NCI-H510A (cell line): ENCODE results near the gene C2orf78.
"Not testable (repeated sequence)": the region's sequence is repeated elsewhere in the genome, so short reads cannot be mapped to it uniquely, and the experiment has no call there.

Experiments used
- DNase-seq: peaks from one replicate; lab custom pipeline; 2025; lab: John Stamatoyannopoulos, UW

The C2orf78 gene, protein sequence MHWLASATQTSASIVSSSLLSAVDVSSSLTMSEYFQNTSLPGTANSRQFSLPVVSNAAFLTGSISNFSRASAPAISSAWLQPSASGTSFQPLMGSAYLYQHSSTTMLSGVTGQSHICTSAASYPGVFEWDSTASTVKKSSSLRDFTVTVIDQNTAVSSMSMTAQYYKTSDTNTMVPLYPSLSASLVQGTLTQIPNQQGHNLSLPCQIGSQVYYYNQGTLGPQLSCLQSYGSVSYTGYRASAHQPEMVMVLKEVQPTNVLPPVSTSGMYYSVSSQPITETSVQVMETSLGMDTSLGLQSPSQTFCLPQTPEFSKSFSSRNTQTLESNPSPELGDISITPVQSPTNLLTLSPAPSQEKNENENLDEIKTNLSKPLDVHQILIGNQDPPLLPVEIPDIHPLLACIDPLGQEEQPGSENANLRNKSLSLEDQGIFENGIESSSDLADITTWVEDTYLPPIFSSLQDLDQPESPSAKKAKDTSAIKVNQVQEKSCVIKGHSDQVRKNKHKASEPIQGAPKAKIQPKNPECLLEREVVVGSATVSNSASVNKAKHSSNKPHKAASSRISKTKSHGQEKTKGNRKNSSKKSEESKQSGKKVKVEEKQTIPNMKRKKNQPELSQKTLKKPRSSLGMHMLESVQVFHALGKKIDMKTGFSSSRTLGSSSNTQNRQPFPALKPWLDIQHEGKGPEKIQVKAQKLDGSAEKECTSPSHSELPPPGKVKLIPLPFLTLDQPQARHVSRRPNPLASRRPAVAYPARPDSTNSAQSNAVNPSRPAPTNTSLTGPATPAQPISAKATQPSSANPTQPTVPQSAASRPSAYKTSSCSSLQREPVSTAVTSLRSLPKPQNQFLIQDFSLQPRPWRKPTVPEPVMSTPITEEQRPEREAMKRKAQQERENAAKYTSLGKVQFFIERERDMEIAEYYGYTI

DNA sequence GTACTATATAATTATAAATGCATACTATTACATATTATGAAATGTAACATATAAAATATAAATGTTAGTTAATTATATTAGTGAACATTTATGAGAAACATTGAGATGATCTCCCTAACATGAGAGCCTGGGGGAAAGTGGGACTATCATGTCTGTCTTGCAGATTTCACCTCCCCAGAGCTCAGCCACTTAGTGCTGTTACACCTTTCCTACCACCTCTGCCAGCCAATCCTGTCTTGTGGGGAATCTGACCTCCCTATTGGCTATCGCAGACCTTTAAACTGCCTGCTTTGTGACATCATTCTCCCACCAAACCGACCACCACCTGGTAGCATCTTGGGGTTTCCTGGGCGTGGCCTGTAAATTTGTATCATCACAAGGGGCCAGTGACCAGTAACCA, at the start of gene C2orf78:
Gene C2orf78, plus strand, starts transcription at position 301 of the 400 bp plus-strand sequence. CDS start 127 bp downstream, outside the sequence.
- DNase-seq, result not testable (repeated sequence)

DNA sequence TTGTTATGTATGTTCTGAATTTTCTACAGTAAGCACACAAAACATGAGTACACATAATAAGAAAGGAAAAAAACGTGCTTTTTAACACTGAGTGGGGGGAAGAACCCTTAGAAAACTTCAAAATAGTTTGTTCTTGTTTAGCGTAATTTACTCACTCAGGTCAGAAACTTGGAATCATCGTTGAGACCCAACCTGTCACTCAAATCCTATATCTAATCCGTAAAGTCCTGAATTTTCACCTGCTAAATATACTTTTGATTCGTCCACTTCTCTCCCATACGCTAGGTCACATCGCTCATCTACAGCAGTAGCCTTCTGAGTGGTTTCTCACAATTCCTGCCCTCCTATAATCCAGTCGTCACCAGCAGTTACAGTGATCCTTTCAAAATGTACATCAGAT, 47.6 kb upstream of the C2orf78 start:
- no peak for DNase-seq

DNA sequence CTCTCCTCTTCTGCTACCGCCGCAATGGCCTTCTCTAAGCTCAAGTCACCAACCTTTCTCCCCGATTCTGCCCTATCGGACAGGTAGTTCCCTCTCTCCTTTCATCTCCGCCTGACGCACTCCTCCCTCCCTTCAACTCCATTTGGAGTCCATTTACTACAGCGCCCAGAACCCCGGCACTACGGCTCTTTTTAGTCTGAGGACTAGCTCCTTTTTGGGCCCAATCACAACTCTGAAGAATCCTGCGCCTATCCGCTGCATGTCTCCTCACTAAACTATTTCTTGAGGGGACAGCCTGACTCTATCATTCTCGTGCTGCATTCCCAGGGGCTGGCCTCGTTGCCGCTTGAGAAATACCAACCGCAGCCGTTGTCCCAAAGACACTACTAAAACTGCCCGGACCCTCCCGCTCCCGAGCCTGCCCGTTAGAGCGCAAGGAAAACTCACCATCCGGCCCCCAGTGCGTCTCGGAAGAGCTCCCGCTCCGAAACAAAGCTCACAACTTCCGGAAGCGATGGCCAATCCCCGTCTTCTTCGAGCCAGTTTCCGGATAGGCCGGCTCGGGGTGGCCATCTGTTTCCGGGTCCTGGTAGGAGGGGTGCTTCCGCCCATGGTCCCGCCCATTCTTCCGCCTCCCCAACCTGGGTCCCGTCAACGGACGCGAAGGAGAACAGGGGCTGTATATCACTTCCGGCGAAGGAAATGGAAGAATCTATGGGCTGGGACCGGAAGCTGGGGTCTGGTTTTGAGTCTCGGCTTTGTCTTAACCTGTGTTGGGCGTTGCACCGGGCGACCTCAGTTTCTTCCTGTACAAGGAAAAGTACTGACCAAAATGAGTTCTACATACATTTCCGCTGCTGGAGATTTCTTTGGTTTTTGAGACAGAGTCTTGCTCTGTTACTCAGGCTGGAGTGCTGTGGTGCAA, 46.9 kb upstream of the C2orf78 start, which contains the start of gene TPRKB:
Gene TPRKB, minus strand, starts transcription at position 491 of the 925 bp plus-strand sequence. CDS start 2,776 bp downstream, outside the sequence.
- DNase-seq, result peak; percentile 95

DNA sequence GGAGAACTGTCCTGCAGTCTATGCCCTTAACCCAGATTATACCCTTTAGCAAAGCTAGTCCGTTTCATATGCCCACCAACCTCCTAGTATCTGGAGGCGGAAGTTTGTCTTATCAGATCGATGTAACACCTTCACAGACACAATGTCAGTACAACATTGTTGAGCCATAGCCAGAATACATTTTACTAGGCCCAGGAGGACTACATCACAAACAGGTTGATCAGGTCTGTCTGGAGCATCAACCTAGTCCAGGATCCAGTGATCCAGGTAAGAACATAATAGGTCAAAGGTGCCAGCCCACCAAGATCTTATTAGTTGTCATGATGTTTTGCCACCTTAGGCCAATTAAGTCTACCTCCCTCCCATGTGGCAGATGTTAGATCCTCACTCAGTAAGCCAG, 44.9 kb upstream of the C2orf78 start:
- DNase-seq, result no peak

DNA sequence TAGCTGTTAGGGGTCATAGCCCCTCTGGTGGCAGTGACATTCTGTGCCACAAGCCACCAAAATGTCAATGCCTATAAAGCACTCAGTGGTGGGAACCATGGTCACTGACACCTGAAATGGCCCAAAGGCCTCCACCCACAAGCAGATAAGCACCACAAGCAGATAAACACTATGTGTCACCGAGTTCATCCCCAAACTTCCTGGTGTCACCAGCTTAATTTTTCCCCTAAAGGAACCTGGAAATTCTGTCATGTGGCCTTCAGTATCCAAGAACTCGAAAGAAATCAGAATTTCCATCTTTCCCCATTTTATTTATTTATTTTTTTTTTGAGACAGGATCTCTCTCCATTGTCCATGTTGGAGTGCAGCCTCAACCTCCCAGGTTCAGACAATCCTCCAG, 43.2 kb upstream of the C2orf78 start:
- DNase-seq, result no peak

DNA sequence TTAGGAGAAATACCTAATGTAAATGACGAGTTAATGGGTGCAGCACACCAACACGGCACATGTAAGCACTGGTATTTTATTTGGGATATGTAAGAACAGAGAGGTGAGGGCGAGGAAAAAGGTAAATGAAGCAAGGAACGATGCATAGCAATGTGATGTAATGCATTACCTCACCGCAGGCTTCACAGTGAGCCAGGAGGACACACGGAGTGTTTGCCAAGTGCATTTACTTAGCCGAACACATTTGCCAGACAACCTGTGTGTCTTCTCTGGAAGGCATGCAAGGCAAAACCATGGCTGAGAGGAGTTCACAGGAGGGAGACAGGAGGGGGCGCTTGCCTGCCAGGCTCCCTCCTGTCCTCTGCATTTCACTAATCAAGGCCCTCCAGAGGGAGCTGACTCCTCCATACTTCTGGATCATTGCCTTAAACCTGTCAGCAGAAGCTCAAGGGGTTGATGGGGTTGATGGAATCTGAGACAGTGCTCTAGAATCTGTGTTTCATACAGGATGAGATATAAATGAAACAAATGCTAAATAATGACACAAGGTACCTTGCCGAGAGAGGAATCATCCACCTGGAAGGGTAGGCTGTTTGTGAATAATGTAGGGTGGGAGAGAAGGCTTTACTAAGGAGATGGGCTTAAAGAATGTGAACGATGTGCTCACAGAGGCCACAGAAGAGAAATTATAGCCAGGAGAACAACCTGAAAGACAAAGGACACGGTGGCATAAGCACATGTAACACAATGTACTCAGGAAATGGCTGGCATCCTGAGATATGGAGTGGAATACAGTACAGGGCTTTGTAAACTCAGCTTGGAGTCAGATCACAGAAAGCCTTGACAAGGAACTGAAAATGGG, 37.7 kb upstream of the C2orf78 start:
- no peak for DNase-seq

DNA sequence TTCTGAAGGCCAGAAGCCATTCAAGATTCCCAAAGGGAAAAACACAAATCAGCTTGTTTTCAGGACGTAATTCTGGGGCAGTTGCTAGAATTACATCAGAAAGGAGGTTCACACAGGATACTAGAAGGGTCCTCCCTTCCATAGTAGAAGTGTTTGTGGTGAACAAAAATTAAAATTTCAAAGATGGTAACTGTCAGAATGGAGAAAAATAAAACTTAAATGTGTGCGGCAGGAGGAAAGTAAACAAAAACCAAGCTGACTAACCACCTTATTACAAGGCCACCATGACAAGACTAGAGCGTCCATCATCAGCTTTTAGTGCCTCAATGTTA, 37.1 kb upstream of the C2orf78 start:
- DNase-seq, result no peak

DNA sequence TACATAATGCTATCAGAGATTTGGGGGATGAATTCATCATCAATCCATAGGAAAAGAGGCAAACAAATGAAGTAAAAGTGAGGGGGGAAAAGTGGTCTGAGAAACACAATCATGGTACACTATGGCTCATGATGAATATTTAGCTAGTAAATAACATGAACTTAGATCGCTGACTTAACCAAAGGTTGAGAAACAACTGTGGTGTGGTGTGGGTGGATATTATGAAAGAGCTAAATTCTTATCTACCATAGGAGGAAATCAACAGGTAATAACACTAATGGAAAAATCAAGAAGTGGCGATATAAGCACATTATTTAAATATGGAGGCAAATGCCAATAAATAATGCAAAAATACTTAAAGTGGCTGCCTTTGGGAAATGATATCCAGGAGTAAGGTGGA, 34.7 kb upstream of the C2orf78 start:
- DNase-seq, result no peak

DNA sequence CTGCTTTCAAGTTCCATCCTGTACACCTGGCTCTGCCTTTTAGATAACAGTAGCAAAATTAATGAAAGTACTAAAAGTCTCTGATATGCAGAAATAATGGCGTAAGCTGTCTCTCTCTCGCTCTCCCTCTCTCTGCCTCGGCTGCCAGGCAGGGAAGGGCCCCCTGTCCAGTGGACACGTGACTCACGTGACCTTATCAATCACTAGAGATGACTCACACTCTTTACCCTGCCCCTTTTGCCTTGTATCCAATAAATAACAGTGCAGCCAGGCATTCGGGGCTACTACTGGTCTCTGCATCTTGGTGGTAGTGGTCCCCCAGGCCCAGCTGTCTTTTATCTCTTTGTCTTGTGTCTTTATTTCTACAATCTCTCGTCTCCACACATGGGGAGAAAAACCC, 29.7 kb upstream of the C2orf78 start:
- DNase-seq, result not testable (repeated sequence)

DNA sequence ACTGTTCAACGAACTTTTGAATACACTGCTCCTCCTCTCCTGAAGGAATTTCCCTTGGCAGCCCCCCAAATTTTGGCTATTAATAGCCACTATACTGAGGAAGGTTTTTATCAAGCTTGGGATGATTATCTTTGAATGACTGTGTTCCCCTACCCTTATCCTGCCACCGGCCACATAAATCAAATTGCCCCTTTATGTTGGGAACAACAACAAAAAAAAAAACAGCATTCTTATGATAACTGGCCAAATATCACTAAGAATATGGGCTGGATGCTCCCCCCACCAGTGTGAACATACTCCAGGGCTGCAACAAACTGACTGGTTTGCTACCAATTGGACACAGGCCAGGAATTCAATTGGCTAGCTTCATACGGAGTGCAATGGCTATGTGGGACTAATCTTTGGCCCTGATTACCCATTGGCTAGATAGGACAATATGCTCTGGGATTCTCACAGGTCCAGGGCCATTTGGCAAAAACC, 24.7 kb upstream of the C2orf78 start:
- no peak for DNase-seq

DNA sequence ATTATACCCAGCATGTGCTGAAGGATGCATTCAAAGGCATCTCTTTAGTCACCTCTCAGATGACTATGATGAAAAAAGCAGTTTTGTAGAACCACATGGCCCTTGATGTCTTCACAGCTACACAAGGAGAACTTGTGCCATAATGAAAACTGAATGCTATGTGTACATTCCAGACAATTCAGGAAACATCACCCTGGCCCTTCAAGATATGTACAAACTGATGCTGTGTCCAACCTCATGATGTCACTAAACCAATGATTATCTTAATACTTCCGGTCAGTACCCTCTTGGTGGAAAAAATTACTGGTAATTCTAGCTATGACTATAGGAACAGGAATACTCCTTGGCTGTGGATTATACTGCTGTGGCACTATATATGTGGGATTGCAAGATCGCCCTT, 24.1 kb upstream of the C2orf78 start:
- DNase-seq, result no peak

DNA sequence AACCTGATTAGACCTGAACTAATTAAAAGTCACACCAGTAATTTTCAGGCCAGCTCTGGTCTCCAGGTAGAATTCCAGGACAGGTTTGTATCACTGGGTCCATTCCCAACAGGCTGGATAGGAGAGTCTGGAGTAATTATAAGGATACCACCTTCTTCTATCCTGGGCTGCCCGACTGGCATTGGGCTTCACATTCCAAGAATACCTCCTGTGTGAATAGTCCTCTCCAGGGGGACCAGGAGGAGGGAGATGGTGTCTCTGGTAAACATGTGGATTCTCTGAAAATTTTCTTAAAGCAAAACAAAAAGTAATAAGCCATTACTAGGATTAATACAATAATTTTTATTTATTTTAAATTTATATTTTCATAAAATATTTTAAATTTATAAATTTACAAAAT, 21.4 kb upstream of the C2orf78 start:
- DNase-seq, result no peak

DNA sequence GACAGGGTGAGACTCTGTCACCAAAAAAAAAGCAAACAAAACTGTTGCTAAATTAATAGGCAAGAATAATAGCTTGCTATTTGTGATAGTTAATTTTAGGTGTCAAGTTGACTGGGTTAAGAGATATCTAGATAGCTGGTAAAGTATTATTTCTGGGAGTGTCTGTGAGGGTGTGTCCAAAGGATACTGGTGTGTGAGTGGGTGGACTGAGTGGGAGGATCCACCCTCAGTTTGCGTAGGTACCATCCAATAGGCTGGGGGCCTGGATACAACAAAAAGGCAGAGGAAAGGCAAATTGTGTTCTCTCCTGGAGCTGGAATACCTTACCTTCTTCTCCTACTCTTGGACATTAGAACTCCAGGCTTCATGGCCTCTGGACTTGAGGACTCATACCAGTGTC, 19.0 kb upstream of the C2orf78 start:
- no peak for DNase-seq

DNA sequence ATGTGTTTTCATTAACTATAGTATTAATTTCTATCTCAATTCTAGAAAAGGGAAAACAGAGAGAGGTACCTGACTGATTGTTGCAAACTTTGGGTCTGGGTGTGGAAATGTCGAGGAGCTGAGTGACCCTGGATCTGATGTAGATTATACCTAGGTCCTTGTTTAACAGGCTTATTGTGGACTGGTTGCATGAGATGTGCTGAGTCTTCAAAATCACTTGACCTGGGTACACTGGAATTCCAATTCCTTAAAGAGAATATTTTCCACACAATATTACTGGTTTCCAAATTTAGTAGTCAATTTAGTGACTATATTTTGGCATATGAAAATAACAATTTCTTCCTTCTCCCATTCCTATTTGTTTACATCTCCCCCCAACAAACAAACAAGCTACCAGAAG, 17.6 kb upstream of the C2orf78 start:
- DNase-seq, result no peak

DNA sequence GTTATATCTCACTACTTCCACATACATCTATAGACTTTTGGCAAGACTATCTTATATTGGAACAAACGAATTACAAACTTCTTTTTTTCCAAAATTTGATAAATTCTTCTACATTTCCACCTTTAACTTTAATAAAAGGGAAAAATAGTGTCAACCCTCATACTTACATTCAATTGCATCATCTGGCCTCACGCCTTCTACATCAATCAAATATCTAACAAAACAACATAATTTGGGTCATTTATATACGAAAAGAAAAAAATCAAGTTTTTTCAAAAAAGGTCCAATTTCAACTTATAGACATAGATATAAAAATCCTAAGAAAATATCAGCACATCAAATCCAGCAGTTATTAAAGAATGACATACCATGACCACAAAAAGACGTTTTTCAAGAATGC, 17.0 kb upstream of the C2orf78 start:
- no peak for DNase-seq

DNA sequence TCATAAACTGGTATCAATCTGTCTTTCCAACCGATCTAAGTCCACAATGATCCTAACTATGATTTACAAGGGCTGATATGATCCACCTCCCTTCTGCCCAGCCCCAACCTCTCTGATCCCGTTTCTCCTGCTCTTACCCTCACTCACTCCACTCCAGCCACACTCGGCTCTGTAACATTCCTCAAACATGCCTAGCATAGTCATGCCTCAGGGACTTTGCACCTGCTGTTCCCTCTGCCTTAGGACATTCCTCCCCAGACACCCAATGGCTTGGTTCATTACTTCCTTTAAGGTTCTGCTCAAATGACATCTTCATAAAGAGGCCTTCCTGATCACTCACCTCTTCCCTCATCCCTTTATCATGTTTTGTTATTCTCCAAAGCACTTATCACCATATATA, 13.3 kb upstream of the C2orf78 start:
- DNase-seq, result no peak

DNA sequence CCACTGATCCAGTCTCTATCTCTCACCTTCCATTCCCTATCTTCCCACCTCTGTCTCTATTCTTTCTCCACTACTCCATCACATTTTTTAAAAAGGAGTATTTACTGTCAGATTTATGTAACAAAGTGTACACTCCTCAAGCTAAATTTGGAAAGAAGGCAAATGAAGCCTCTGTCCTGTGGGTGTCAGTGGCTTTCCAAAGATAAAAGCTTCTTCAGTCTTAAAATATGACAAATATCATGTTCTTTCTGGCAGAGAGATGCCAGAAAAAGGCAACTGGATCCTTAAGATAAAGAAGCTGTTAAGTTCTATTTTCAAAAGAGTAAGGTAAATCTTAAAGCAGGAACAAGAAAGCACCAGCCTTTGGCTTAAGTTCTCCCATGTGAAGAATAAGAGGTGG, 11.2 kb upstream of the C2orf78 start:
- no peak for DNase-seq

DNA sequence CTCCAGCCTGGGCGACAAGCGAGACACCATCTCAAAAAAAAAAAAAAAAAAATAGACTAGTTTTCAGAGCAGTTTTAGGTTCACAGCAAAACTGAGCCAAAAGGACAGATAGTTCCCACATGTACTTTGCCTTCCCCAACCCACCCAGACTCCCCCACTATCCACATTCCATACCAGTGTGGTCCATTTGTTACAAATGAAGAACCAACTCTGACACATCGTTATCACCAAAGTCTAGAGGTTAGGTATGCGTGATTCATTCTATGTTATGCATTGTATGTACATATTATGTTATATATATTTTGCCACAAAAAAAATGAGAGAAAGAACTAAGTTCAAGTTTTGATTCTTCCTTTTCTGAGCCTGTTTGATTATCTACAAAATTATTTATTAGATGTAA, 7.6 kb upstream of the C2orf78 start:
- no peak for DNase-seq

DNA sequence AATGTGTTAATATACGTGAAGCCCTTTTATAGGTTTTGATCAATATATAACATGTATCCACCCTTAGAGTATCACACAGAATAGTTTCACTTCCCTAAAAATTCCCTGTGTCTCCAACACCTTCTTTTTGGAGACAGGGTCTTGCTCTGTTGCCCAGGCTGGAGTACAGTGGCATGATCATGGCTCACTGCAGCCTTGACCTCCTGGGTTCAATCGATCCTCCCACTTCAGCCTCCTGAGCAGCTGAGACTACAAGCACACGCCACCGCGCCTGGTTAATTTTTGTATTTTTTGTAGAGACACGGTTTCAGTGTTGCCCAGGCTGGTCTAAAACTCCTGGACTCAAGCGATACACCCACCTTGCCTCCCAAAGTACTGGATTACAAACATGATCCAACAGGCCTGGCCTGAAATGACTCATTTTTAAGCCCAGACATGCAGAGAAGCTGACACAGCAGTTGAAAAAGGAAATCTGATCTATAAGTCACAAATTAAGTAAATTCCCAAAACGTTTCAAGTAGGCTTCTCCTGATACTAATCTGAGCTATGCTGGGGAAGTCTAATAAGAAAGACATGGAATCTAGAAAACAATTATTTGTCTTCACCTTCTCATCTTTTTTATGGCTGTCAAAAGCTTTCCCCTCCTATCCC, 7.0 kb upstream of the C2orf78 start:
- no peak for DNase-seq

DNA sequence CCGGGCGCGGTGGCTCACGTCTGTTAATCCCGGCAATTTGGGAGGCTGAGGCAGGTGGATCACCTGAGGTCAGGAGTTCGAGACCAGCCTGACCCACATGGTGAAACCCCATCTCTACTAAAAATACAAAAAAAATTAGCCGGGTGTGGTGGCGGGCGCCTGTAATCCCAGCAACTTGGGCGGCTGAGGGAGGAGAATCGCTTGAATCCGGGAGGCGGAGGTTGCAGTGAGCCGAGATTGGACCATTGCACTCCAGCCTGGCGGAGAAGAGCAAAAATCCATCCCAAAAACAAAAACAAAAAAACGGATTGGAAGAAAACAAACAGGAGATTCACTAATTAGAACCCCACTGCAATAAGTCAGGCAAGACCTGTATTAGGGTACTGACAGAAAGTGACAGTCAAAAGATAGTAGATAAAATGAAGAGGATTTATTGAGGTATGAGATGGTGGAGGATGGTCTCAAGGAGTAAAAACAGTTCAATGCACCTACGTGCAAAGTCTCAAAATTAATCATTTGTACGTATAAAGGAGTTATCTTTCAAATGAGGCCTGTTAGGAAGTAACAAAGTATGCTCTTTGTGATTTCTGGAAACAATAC, 5.0 kb upstream of the C2orf78 start:
- DNase-seq, result not testable (repeated sequence)
